Pancreas (tissue), 10 donors: ENCODE measurements around the gene ITPK1. TPM values are rescaled to one million over a fixed set of nuclear protein-coding genes. Genes with fewer than 3 reads are reported as not detected.
A peak's percentile ranks its signal among the peaks of the same experiment; 100 is the strongest.

ENCODE experiments used
- ATAC-seq, 4 donors: fragments of 200-7000 bp; cut with Tn5 transposase; one replicate each; pipeline versions ENCODE4 v1.8.0 to v1.9.1; 2020; ENCODE audit warnings: mild to moderate bottlenecking in 4 of 4, moderate library complexity in 4 of 4
- DNase-seq, 6 donors: peaks; one replicate each; pipeline ENCODE4 v3.0.0-alpha.2; 2020
- FAIRE-seq: peaks from 2 replicates; lab custom pipeline; 2012; peaks lifted over from hg19 to GRCh38; lab: Jason Lieb, UNC
- H3K27ac ChIP-seq, 4 donors: fragments of 200-600 bp; sonication (generic); 1 replicate in 3 of 4; 2 replicates in 1 of 4; pipeline versions ENCODE4 v1.5.0 to v1.8.0; 2020
- H3K27me3 ChIP-seq, 4 donors: fragments of 200-600 bp; one replicate each; pipeline ENCODE4 v1.8.0; 2021
- H3K36me3 ChIP-seq, 3 donors: fragments of 200-600 bp; sonication (generic) in 1 of 3; one replicate each; pipeline versions ENCODE4 v1.5.0 to v1.8.0; 2020 to 2021
- H3K4me1 ChIP-seq, 3 donors: fragments of 200-600 bp; one replicate each; pipeline ENCODE4 v1.8.0; 2021
- H3K4me3 ChIP-seq, 4 donors: fragments of 200-600 bp; sonication (generic) in 2 of 4; one replicate each; pipeline versions ENCODE4 v1.5.0 to v1.8.0; 2020 to 2021
- H3K9me3 ChIP-seq, 4 donors: fragments of 200-600 bp; one replicate each; pipeline ENCODE4 v1.8.0; 2021
- WGBS, 2 donors: extraction: QIAGEN DNeasy Blood & Tissue Kit; methylation state at CpG; one replicate each; pipeline ENCODE4 v1.1.7; 2013; 5-methylcytosine and 5-hydroxymethylcytosine counted together
- intact Hi-C, 3 donors: fragments of 100-400 bp; cut with DNase I; formaldehyde crosslinking; loops; one replicate each; pipeline versions ENCODE4 v1.11.1 to v1.14.2; 2022
- polyA plus RNA-seq, 2 donors: library from polyadenylated mRNA; stranded (reverse); fragments of 200-250 nt; gene quantifications; one replicate each; pipeline ENCODE4 v1.2.3, GENCODE V29; 2013
- total RNA-seq, 6 donors: library from RNA; stranded (reverse); fragmentation: NEBNext Ultra II Directional in 4 of 6; extraction: Animal tissue kit (Norgen Biotek cat#: 25700) in 4 of 6; gene quantifications; one replicate each; pipeline versions ENCODE4 v1.2.1 to v1.2.4, GENCODE V29; 2021 to 2023
- TF ChIP-seq, protein P1 (sequence below), 4 donors: fragments of 200-600 bp; sonication (generic) in 3 of 4; IDR thresholded peaks; one replicate each; pipeline versions ENCODE4 v1.5.0 to v1.8.0; 2021; ENCODE audit warnings: antibody characterized with exemption in 4 of 4
- donor health status: healthy with polysubstance abuse.
- donor health status: DM: no; HTN: no; CAD: no; lungs with moderate emphysema.
- donor health status: DM: no; HTN: no; CAD: no.
- donor health status: control.
- donor health status: control.
- donor health status: Bipolar disorder and iron deficiency.
- donor health status: DM: yes; HTN: yes; CAD: no.
- donor health status: DM: no; HTN: no; CAD: no.
- donor health status: DM: no; HTN: no; CAD: no.
- donor health status: DM: yes; HTN: yes; CAD: no.

Gene ITPK1
- total and polyA plus RNA-seq, 8 donors = 23.2 to 38.3 (median 33.0) TPM

DNA sequence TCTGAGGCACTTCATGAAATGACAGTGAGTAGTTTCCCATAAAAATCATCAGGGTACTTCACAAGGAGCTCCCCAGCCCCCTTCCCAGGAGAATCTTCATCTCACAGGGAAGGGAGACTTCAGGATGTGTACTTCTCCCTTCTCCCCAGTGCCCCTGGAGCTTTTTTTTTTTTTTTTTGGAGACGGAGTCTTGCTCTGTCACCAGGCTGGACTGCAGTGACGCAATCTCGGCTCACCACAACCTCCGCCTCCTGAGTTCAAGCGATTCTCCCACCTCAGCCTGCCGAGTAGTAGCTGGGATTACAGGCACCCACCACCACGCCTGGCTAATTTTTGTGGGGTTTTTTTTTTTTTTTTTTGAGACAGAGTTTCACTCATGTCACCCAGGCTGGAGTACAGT is 10.4 kb downstream of the ITPK1 start:
- TF ChIP-seq, protein P1, sequence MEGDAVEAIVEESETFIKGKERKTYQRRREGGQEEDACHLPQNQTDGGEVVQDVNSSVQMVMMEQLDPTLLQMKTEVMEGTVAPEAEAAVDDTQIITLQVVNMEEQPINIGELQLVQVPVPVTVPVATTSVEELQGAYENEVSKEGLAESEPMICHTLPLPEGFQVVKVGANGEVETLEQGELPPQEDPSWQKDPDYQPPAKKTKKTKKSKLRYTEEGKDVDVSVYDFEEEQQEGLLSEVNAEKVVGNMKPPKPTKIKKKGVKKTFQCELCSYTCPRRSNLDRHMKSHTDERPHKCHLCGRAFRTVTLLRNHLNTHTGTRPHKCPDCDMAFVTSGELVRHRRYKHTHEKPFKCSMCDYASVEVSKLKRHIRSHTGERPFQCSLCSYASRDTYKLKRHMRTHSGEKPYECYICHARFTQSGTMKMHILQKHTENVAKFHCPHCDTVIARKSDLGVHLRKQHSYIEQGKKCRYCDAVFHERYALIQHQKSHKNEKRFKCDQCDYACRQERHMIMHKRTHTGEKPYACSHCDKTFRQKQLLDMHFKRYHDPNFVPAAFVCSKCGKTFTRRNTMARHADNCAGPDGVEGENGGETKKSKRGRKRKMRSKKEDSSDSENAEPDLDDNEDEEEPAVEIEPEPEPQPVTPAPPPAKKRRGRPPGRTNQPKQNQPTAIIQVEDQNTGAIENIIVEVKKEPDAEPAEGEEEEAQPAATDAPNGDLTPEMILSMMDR (IDR thresholded peaks at IDR 0.05) = no peak
- peaks cover 9 to 12% (median 11%) of the 10 kb centered on the region in 3 donors for H3K4me1 ChIP-seq
- ATAC-seq = peak in 2 of 4 donors; percentile 14 to 43
- DNase-seq = peak in 1 of 6 donors; percentile 39
- intact Hi-C loops = loop anchor here in 1 of 3 donors (10.0 kb wide), 1 partner anchor 151 kb away; no protein-coding TSS in a partner anchor
- 82 to 83% methylated on average over 7 of the region's 7 CpGs for WGBS, 2 donors
- no peaks in the 10 kb centered on the region for H3K36me3 ChIP-seq
- H3K27me3 ChIP-seq = no peaks in the 10 kb centered on the region
- H3K27ac ChIP-seq = no peak overlapping the region
- FAIRE-seq = no peak
- H3K9me3 ChIP-seq = no peaks in the 10 kb centered on the region
- no peak overlapping the region for H3K4me3 ChIP-seq

DNA sequence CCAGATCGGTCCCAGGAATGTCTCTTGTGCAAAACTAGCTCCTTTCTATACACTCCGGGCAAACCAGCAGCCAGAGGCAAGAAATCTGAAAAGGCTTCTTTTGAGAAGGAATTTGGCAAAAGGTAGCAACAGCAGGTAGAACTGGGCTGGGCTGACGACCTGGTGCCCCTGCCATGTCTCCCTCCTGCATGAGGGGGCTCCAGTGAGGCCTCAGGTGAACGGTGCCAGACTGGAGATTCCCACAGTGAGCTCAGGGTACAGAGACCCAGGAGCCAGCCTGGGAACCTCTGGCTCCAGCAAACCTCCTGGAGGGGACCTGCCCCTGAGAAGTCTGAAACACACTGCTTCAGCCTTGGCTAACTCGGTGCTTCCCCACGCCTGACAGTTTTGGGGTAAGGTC is 10.8 kb downstream of the ITPK1 start:
- DNase-seq (no peak), ATAC-seq (no peak), FAIRE-seq (no peak)
- no peaks in the 10 kb centered on the region for H3K36me3 ChIP-seq
- no peak overlapping the region for H3K4me3 ChIP-seq
- no peaks in the 10 kb centered on the region for H3K9me3 ChIP-seq
- no peak overlapping the region for H3K27ac ChIP-seq
- H3K4me1 ChIP-seq = peaks cover 10 to 12% (median 11%) of the 10 kb centered on the region in 3 donors
- TF ChIP-seq, protein P1 (IDR thresholded peaks at IDR 0.05) = no peak
- H3K27me3 ChIP-seq = no peaks in the 10 kb centered on the region
- intact Hi-C loops = loop anchor here in 1 of 3 donors (10.0 kb wide), 1 partner anchor 150 kb away; no protein-coding TSS in a partner anchor
- 67 to 74% methylated on average over 6 of the region's 6 CpGs for WGBS, 2 donors

DNA sequence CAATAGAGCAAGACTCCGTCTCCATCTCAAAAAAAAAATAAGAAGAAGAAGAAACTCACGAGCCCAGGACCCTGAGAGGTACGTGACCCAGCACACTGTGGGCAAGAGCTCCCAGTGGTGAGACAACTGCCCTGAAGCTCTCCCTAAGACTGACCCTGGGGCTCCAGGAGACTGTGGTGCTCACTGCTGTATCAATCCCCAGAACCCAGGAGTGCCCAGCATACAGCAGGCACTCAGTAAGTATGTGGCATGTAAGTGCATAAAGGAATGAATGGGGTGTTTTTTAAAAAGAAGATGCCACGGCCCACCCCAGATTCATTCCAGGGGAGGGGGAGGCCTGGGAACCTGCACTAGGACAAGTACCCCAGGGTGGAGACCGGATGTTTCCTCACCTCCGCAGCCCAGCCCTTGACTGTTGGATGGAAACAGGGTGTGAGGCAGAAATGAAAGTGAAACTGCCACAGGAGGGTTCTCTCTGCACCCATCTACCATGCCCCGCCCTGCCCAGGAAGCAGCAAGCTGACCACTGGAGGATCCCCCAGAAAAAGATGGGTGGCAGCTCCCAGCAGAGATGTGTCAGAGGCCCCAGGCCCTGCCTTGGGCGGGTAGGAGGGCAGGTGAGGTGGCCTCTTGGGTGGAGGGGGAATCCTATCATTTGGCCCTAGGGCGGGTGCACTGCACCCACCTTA is 12.2 kb downstream of the ITPK1 start:
- no peak for FAIRE-seq
- TF ChIP-seq, protein P1 (IDR thresholded peaks at IDR 0.05) = no peak
- ATAC-seq = peak in 3 of 4 donors; percentile 33 to 66 (median 49)

DNA sequence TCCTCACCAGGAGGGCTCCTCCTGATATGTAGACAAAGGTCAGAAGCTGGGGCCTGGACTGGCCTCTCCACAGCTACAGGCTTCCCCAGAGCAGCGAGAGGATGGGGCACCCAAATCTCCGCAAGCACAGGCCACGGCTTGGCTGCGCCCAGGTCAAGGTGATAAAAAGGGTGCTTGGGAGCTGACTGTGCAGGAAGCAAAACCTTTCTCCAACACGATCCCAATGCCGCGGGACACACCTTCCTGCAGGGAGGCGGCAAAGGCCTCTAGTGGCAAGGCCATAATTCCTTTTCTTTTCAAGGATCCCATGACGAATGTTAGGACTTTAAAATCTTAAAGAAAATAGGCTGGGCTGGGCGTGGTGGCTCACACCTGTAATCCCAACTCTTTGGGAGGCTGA is 13.6 kb downstream of the ITPK1 start:
- DNase-seq (peak in 1 of 6 donors; percentile 34), ATAC-seq (no peak), FAIRE-seq (no peak)
- Histone ChIP-seq H3K36me3 (no peaks in the 10 kb centered on the region), H3K4me3 (no peak overlapping the region), H3K4me1 (peaks cover 16 to 26% (median 20%) of the 10 kb centered on the region in 3 donors), H3K27ac (no peak overlapping the region), H3K9me3 (no peaks in the 10 kb centered on the region), H3K27me3 (no peaks in the 10 kb centered on the region)
- WGBS, 2 donors = 84 to 94% methylated on average over 10 of the region's 10 CpGs
- TF ChIP-seq, protein P1 (IDR thresholded peaks at IDR 0.05) = no peak
- intact Hi-C loops = loop anchor here in 1 of 3 donors (10.0 kb wide), 1 partner anchor 147 kb away; no protein-coding TSS in a partner anchor

More for the DNA sequence above, 12.2 kb downstream of the ITPK1 start:
- Histone ChIP-seq H3K9me3 (no peaks in the 10 kb centered on the region), H3K27me3 (no peaks in the 10 kb centered on the region), H3K27ac (no peak overlapping the region), H3K36me3 (no peaks in the 10 kb centered on the region), H3K4me3 (no peak overlapping the region), H3K4me1 (peaks cover 17 to 26% (median 20%) of the 10 kb centered on the region in 3 donors)
- intact Hi-C loops = loop anchor here in 1 of 3 donors (10.0 kb wide), 1 partner anchor 149 kb away; no protein-coding TSS in a partner anchor
- DNase-seq = peak in 1 of 6 donors; percentile 35
- 90 to 92% methylated on average over 9 of the region's 9 CpGs for WGBS, 2 donors
